GM10248 (cell line): Measurements from ENCODE around the gene COQ5.

ENCODE experiments used
- CTCF ChIA-PET: fragments of 300-600 bp; sonication (Branson Sonifier 250); formaldehyde crosslinking; extraction: SDS; loops from one replicate; lab custom pipeline; 2021; ENCODE audit warnings: antibody characterized with exemption; lab: Yijun Ruan, JAX
- POLR2A ChIA-PET: fragments of 350-650 bp; sonication (Branson Sonifier 250); formaldehyde crosslinking; extraction: SDS; loops from one replicate; lab custom pipeline; 2020; ENCODE audit warnings: antibody characterized with exemption; lab: Yijun Ruan, JAX
- DNase-seq: peaks from one replicate; pipeline ENCODE4 v3.0.0; 2012; ENCODE audit errors: extremely low spot score
- TF ChIP-seq, protein P1 (sequence below): IDR thresholded peaks from 2 replicates; pipeline ENCODE4 v1.5.1; 2012; ENCODE audit warnings: mild to moderate bottlenecking, low read depth; ENCODE audit errors: extremely low read depth, missing control alignments, control extremely low read depth

COQ5 gene

DNA sequence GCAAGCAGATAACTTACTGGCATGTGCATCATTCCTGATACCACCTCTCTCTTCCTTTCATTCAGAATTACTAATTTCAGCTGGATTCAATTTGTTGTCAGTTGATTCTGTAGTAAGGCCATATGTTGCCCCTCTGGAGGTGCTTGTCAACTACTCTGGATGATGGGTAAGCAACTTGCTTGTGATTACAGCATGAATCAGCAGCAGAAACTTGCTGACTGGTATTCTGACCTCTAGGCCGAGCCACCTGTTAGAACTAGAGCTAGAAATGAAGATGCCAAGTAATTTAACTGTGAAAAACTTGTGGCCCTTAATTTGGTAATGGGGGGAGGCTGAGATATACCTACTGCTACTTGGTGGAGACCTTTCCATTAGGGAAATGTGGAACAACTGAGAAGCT lies 10.3 kb upstream of the COQ5 start:
- TF ChIP-seq, protein P1, sequence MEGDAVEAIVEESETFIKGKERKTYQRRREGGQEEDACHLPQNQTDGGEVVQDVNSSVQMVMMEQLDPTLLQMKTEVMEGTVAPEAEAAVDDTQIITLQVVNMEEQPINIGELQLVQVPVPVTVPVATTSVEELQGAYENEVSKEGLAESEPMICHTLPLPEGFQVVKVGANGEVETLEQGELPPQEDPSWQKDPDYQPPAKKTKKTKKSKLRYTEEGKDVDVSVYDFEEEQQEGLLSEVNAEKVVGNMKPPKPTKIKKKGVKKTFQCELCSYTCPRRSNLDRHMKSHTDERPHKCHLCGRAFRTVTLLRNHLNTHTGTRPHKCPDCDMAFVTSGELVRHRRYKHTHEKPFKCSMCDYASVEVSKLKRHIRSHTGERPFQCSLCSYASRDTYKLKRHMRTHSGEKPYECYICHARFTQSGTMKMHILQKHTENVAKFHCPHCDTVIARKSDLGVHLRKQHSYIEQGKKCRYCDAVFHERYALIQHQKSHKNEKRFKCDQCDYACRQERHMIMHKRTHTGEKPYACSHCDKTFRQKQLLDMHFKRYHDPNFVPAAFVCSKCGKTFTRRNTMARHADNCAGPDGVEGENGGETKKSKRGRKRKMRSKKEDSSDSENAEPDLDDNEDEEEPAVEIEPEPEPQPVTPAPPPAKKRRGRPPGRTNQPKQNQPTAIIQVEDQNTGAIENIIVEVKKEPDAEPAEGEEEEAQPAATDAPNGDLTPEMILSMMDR: no peak
- DNase-seq: no peak
- ChIA-PET CTCF (interaction anchor here (1.5 to 2.4 kb wide), 3 partner anchors 11 to 109 kb away, joined by 3 to 6 read pairs (median 6); no protein-coding TSS in a partner anchor), POLR2A (no interaction called here)

DNA sequence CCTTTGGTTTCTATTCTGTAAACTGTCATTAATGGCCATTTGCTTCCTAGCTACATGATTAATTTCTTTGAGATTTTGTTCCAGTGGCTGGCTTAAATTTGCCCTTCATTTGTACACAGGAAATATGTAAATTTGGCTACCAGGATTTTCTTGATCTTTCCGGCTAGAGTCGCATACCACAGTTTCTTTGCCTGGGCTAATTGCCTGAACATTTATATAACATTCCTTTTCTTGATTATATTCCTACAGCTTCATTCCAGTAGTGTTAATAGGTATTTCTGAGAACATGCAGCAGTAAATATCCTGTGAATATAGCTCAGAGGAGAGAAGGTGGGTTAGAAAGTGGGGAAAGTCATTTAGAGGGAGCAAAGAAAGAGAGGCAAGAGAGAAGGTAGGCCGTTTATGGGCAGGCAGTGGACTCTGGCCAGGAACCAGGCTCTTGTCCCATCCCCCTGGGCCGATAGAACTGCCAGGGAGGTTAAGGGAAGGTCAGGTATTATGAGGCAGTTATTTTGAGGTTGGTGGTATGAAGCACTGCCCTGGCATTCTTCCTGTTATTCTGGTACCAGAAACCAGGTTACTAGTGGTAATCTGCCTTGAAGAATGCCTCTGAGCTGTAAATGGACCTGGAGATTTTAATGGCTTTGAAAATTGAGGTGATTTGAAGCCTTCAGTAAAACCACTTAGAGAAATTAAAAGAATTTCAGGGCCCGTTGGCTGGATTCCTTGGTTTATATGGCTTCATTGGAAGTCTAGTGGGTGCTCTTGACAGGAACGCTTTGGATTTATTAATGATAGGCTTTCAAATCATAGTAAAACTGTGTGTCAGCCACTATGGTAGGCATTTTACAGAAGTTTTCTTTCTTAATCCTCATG lies 9.6 kb upstream of the COQ5 start:
- TF ChIP-seq, protein P1: no peak
- CTCF ChIA-PET: interaction anchor here (0.8 to 2.4 kb wide), 6 partner anchors 12 to 110 kb away, joined by 3 to 6 read pairs (median 4); partner anchors contain the start of gene POP5
- no peak for DNase-seq
- POLR2A ChIA-PET: interaction anchor here (0.6 kb wide), 1 partner anchor 17 kb away, joined by 3 read pairs; no protein-coding TSS in a partner anchor

DNA sequence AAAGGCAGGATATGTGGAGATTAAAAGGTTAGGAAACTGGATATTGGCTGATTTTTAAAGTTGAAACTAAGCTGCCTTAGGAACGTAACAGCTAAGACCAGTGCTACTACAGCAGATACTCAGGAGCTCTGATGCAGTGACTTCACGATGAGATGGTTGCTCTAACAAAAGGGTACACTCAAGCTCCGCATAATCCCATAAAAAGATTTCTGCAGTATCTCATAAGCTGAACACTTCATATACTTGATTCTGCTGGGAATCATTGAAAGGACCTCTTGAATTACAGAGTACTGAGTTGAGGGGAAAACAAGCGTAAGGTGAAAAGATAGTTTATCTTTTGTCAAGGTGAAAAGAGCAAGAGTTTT lies 8.9 kb upstream of the COQ5 start:
- TF ChIP-seq, protein P1: no peak
- ChIA-PET POLR2A (interaction anchor here (0.6 to 2.4 kb wide), 3 partner anchors 17 to 307 kb away, joined by 3 to 9 read pairs (median 6); partner anchors contain the start of gene DYNLL1), CTCF (interaction anchor here (0.8 to 2.4 kb wide), 6 partner anchors 12 to 85 kb away, joined by 3 to 7 read pairs (median 5); partner anchors contain the start of gene POP5)
- DNase-seq: no peak

DNA sequence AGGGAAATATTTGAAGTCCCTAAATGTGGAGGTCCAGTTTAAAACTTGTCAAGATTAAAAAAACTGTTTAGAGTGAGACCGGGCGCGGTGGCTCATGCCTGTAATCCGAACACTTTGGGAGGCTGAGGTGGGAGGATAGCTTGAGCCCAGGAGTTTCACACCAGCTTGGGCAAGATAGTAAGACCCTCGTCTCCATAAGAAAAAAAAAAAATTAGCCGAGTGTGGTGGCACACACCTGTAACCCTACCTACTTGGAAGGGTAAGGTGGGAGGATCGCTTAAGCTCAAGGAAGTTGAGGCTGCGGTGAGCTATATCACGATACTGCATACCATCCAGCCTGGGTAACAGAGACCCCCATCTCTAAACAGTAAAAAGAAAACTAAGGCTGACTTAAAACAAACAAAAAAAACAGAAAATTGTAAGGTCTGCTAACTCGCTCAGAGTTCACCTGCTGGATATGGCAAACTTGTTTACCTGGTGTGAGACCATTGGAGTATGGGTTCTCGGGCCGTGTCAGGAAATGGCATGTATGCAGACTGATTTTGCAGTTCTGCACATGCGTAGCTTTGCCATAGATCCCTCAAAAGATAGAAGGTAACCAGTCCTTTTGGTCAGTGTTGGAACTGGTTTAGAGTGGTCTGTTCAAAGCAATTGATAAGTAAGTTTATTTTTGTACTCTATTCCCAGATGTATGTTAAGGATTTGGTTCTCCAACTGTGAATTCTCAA lies 7.3 kb upstream of the COQ5 start:
- CTCF ChIA-PET: interaction anchor here (1.2 to 2.1 kb wide), 3 partner anchors 13 to 47 kb away, joined by 3 to 7 read pairs (median 3); no protein-coding TSS in a partner anchor
- TF ChIP-seq, protein P1: no peak
- POLR2A ChIA-PET: interaction anchor here (0.7 to 2.4 kb wide), 2 partner anchors 27 to 40 kb away, joined by 3 to 9 read pairs; partner anchors contain the start of gene DYNLL1
- DNase-seq: no peak

DNA sequence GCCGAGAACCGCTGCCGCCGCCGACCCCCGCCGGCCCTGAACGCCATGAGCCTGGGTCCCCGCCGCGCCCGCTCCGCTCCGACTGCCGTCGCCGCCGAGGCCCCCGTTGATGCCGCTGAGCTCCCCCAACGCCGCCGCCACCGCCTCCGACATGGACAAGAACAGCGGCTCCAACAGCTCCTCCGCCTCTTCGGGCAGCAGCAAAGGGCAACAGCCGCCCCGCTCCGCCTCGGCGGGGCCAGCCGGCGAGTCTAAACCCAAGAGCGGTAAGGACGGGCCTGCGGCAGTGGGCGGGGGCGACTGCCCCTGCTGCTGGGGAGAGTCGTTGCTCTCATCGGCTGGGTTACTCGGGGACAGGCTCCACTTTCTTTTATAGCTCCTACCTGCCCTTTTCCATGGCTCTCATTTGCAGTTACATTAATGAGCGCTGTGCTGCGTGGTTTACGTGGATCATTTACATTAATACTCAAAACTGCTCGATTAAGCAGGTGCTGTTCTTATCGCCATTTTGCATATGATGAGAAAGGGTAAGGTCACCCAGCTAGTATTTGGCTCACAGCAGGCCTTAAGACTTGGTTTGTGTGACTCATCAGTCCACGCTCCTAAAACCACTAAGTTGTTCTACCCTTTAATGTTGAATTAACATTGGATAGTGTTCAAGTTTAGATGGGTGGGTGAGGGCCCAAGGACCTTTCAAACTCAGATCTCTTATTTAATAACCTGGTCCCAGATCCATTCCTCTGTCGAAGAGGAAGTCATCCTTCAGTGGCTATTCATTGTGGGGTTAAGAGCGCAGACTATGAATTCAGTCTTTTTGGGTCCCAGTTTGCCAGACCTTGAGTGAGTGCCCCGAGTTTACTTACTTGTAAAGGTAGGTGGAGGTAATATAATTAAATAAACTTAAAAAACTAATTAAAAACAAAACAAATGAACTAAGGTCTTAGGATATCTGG lies 6.0 kb upstream of the COQ5 start:
- TF ChIP-seq, protein P1: no peak
- peak; percentile 62 for DNase-seq
- ChIA-PET CTCF (interaction anchor here (0.8 kb wide), 1 partner anchor 96 kb away, joined by 3 read pairs; no protein-coding TSS in a partner anchor), POLR2A (interaction anchor here (0.7 to 2.4 kb wide), 3 partner anchors 15 to 66 kb away, joined by 3 to 9 read pairs (median 4); partner anchors contain the start of gene DYNLL1)
